NCI-H1048 (cell line): ENCODE data around the gene HOXA1.

Experiments
- DNase-seq: peaks from one replicate; lab custom pipeline; 2025; lab: John Stamatoyannopoulos, UW

Gene HOXA1

GRCh38 chr7:27131390-27131819 lies 35.6 kb upstream of the HOXA1 start:
- DNase-seq: no peak

- peak; percentile 23 for DNase-seq
These were observed 35.0 kb upstream of the HOXA1 start, which contains the start of gene HOXA4 for GRCh38 chr7:27130540-27131389. Gene HOXA4 (minus strand): TSS chr7:27130757. CDS start chr7:27130733, 24 bp downstream.

- DNase-seq: no peak
These were observed 34.1 kb upstream of the HOXA1 start for GRCh38 chr7:27129729-27130539.

- no peak for DNase-seq
These were observed 33.3 kb upstream of the HOXA1 start for GRCh38 chr7:27128776-27129728.

GRCh38 chr7:27128034-27128433 lies 32.2 kb upstream of the HOXA1 start:
- DNase-seq: no peak

- DNase-seq: no peak
These were observed 31.0 kb upstream of the HOXA1 start for GRCh38 chr7:27126596-27127327.

GRCh38 chr7:27125986-27126394 lies 30.2 kb upstream of the HOXA1 start:
- DNase-seq: no peak

GRCh38 chr7:27124902-27125689 lies 29.3 kb upstream of the HOXA1 start:
- no peak for DNase-seq

- DNase-seq: no peak
These were observed 28.5 kb upstream of the HOXA1 start for GRCh38 chr7:27124096-27124901.

- no peak for DNase-seq
These were observed 27.8 kb upstream of the HOXA1 start for GRCh38 chr7:27123477-27124053.

- no peak for DNase-seq
These were observed 27.2 kb upstream of the HOXA1 start for GRCh38 chr7:27123007-27123476.

- DNase-seq: no peak
These were observed 26.5 kb upstream of the HOXA1 start for GRCh38 chr7:27122077-27122910.

- DNase-seq: no peak
These were observed 25.9 kb upstream of the HOXA1 start for GRCh38 chr7:27121684-27122076.

- DNase-seq: no peak
These were observed 23.7 kb upstream of the HOXA1 start for GRCh38 chr7:27119412-27119911.

- no peak for DNase-seq
These were observed 22.8 kb upstream of the HOXA1 start for GRCh38 chr7:27118580-27118979.

GRCh38 chr7:27117887-27118491 lies 22.2 kb upstream of the HOXA1 start:
- no peak for DNase-seq
